ENCODE measurements around the gene XPO1.

DNA sequence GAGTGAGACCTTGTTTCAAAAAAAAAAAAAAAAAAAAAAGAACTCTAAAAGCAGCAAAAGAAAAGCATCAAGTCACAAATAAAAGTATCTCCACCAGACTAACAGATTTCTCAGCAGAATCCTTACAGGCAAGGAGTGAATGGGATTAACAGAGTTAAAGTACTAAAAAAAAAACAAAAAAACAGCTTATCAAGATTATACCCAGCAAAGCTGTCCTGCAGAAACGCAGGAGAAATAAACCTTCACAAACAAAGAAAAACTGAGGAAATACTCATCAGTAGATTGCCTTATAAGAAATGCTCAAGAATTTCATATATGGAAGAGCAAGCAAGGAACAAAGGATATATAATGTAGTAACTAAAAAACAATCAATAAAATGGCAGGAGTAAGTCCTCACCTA is 102.9 kb downstream of the XPO1 start:
- no peak for TF ChIP-seq GATA2 (IDR thresholded peaks at IDR 0.05; ENCODE audit: low read depth, low read length)
- TF ChIP-seq GATA3 (IDR thresholded peaks at IDR 0.05; ENCODE audit: low read depth, low read length), result no peak
